Measurements from ENCODE around the gene ANKS1A. TPM values are rescaled to one million over a fixed set of nuclear protein-coding genes. Genes with fewer than 3 reads are reported as not detected.

ANKS1A gene
- total RNA-seq, 2 donors from 2014 or later = 26.7 to 30.9 TPM

GRCh38 chr6:35035481-35036030 is 146.5 kb downstream of the ANKS1A start:
- Histone ChIP-seq H3K27ac (peak overlapping the region; percentile 43 to 66), H3K9me3 (no peaks in the 10 kb centered on the region), H3K27me3 (no peaks in the 10 kb centered on the region), H3K4me3 (no peak overlapping the region), H3K36me3 (peaks cover 7% of the 10 kb centered on the region), H3K4me1 (peaks cover 0 to 63% of the 10 kb centered on the region in 2 donors)
- no peak for TF ChIP-seq CTCF (IDR thresholded peaks at IDR 0.05)
- DNase-seq (ENCODE audit: low spot score) = no peak

GRCh38 chr6:35036059-35036827 is 147.2 kb downstream of the ANKS1A start:
- peaks cover 7% of the 10 kb centered on the region for H3K36me3 ChIP-seq
- H3K27me3 ChIP-seq = no peaks in the 10 kb centered on the region
- H3K4me1 ChIP-seq = peaks cover 0 to 63% of the 10 kb centered on the region in 2 donors
- H3K4me3 ChIP-seq = no peak overlapping the region
- TF ChIP-seq CTCF (IDR thresholded peaks at IDR 0.05) = no peak
- H3K27ac ChIP-seq = peak overlapping the region; percentile 8 to 66
- no peak for DNase-seq (ENCODE audit: low spot score)
- no peaks in the 10 kb centered on the region for H3K9me3 ChIP-seq

- H3K4me1 ChIP-seq = peaks cover 0 to 67% of the 10 kb centered on the region in 2 donors
- H3K27me3 ChIP-seq = no peaks in the 10 kb centered on the region
- H3K4me3 ChIP-seq = no peak overlapping the region
- H3K36me3 ChIP-seq = peaks cover 10% of the 10 kb centered on the region
- DNase-seq (ENCODE audit: low spot score) = no peak
- no peak overlapping the region for H3K27ac ChIP-seq
- no peaks in the 10 kb centered on the region for H3K9me3 ChIP-seq
- TF ChIP-seq CTCF (IDR thresholded peaks at IDR 0.05) = no peak
Measured at GRCh38 chr6:35036828-35037663, 148.0 kb downstream of the ANKS1A start.

GRCh38 chr6:35037664-35038038 is 148.6 kb downstream of the ANKS1A start:
- TF ChIP-seq CTCF (IDR thresholded peaks at IDR 0.05) = no peak
- H3K4me1 ChIP-seq = peaks cover 0 to 73% of the 10 kb centered on the region in 2 donors
- H3K27ac ChIP-seq = no peak overlapping the region
- no peak overlapping the region for H3K4me3 ChIP-seq
- H3K9me3 ChIP-seq = no peaks in the 10 kb centered on the region
- H3K36me3 ChIP-seq = peaks cover 10% of the 10 kb centered on the region
- no peaks in the 10 kb centered on the region for H3K27me3 ChIP-seq
- DNase-seq (ENCODE audit: low spot score) = no peak

- peaks cover 0 to 77% of the 10 kb centered on the region in 2 donors for H3K4me1 ChIP-seq
- DNase-seq (ENCODE audit: low spot score) = no peak
- H3K27ac ChIP-seq = no peak overlapping the region
- TF ChIP-seq CTCF (IDR thresholded peaks at IDR 0.05) = no peak
- H3K36me3 ChIP-seq = peaks cover 10% of the 10 kb centered on the region
- no peaks in the 10 kb centered on the region for H3K27me3 ChIP-seq
- no peak overlapping the region for H3K4me3 ChIP-seq
- no peaks in the 10 kb centered on the region for H3K9me3 ChIP-seq
Measured at GRCh38 chr6:35038076-35038475, 149.0 kb downstream of the ANKS1A start.
